GM18861 (cell line): Measurements from ENCODE around the gene DTD1.

Experiments used
- ATAC-seq: cut with Tn5 transposase; IDR thresholded peaks from one replicate; pipeline ENCODE4 v1.9.1; 2021; ENCODE audit not compliant: unreplicated experiment

DTD1 gene

GRCh38 chr20:18698735-18699380 is 111.0 kb downstream of the DTD1 start:
- ATAC-seq = no peak

GRCh38 chr20:18701969-18702368 is 114.1 kb downstream of the DTD1 start:
- no peak for ATAC-seq

- ATAC-seq = no peak
Measured at GRCh38 chr20:18702736-18703135, 114.9 kb downstream of the DTD1 start.

- ATAC-seq = no peak
Measured at GRCh38 chr20:18705490-18705889, 117.6 kb downstream of the DTD1 start.

- ATAC-seq = no peak
Measured at GRCh38 chr20:18705910-18706309, 118.1 kb downstream of the DTD1 start.

GRCh38 chr20:18712131-18712530 is 124.3 kb downstream of the DTD1 start:
- ATAC-seq = no peak

GRCh38 chr20:18712882-18713281 is 125.0 kb downstream of the DTD1 start:
- no peak for ATAC-seq

- ATAC-seq = no peak
Measured at GRCh38 chr20:18715564-18715963, 127.7 kb downstream of the DTD1 start.

- ATAC-seq = no peak
Measured at GRCh38 chr20:18717062-18717461, 129.2 kb downstream of the DTD1 start.

GRCh38 chr20:18718129-18718528 is 130.3 kb downstream of the DTD1 start:
- ATAC-seq = no peak

- ATAC-seq = no peak
Measured at GRCh38 chr20:18719426-18719825, 131.6 kb downstream of the DTD1 start.

- ATAC-seq = no peak
Measured at GRCh38 chr20:18721551-18722115, 133.8 kb downstream of the DTD1 start.

- no peak for ATAC-seq
Measured at GRCh38 chr20:18722371-18722770, 134.5 kb downstream of the DTD1 start.

- no peak for ATAC-seq
Measured at GRCh38 chr20:18724077-18724476, 136.2 kb downstream of the DTD1 start.

GRCh38 chr20:18724788-18725464 is 137.1 kb downstream of the DTD1 start:
- ATAC-seq = no peak

GRCh38 chr20:18727032-18727508 is 139.2 kb downstream of the DTD1 start:
- no peak for ATAC-seq

- ATAC-seq = peak; percentile 93
Measured at GRCh38 chr20:18728165-18728869, 140.5 kb downstream of the DTD1 start.

- ATAC-seq = peak; percentile 29
Measured at GRCh38 chr20:18728870-18729224, 141.0 kb downstream of the DTD1 start.

- no peak for ATAC-seq
Measured at GRCh38 chr20:18729231-18729825, 141.5 kb downstream of the DTD1 start.

GRCh38 chr20:18731940-18732339 is 144.1 kb downstream of the DTD1 start:
- no peak for ATAC-seq

GRCh38 chr20:18734525-18735189 is 146.8 kb downstream of the DTD1 start:
- no peak for ATAC-seq
